ENCODE results near the gene FAM120B. TPM values are rescaled to one million over a fixed set of nuclear protein-coding genes. Genes with fewer than 3 reads are reported as not detected.

Gene FAM120B
- total RNA-seq, 1 experiment from 2014 or later, result 25.2 TPM

GRCh38 chr6:170434117-170434820, 127.7 kb downstream of the FAM120B start:
- intact Hi-C loops (cut with micrococcal nuclease), result no loop called here
- DNase-seq (ENCODE audit: low read depth, low spot score), result no peak
- no peaks in the 10 kb centered on the region for H3K27me3 ChIP-seq (ENCODE audit: insufficient read depth, low read length)
- H4K20me1 ChIP-seq (ENCODE audit: insufficient read depth), result no peaks in the 10 kb centered on the region
- ChIA-PET POLR2A (no interaction called here), RAD21 (ENCODE audit: low non-redundant PET in 1 of 2, low total read pairs in 2 of 2, uncharacterized antibody in 2 of 2, unreplicated experiment in 2 of 2) (no interaction called here), CTCF (no interaction called here)
- H3K4me1 ChIP-seq (ENCODE audit: control insufficient read depth in 1 of 2, insufficient read depth in 2 of 2, low read length in 2 of 2), result peaks cover 0 to 5% of the 10 kb centered on the region in 2 experiments; a peak in 1 of 4 replicates
- TF ChIP-seq FOSL1 (IDR thresholded peaks at IDR 0.05; ENCODE audit: low read depth), result no peak
- no peak for TF ChIP-seq ZFX (IDR thresholded peaks at IDR 0.05)
- no peak for TF ChIP-seq CEBPB (IDR thresholded peaks at IDR 0.05; ENCODE audit: low read depth)
- TF ChIP-seq ZNF274 (IDR thresholded peaks at IDR 0.05; ENCODE audit: low read depth, low read length), result no peak
- TF ChIP-seq SIN3A (IDR thresholded peaks at IDR 0.05; ENCODE audit: low read depth), result no peak
- no peak for TF ChIP-seq TCF7L2 (IDR thresholded peaks at IDR 0.05; ENCODE audit: borderline replicate concordance, extremely low read depth, insufficient read depth, insufficient read length)
- TF ChIP-seq ATF3 (IDR thresholded peaks at IDR 0.05), result no peak
- TF ChIP-seq CBX3 (IDR thresholded peaks at IDR 0.05; ENCODE audit: low read depth), result no peak
- TF ChIP-seq SP1 (IDR thresholded peaks at IDR 0.05; ENCODE audit: low read depth), result no peak
- no peak for TF ChIP-seq EZH2phosphoT487 (IDR thresholded peaks at IDR 0.05; ENCODE audit: borderline replicate concordance)
- no peak for TF ChIP-seq SRF (IDR thresholded peaks at IDR 0.05; ENCODE audit: low read depth)
- TF ChIP-seq POLR2A (IDR thresholded peaks at IDR 0.05; ENCODE audit: borderline replicate concordance, extremely low read depth, insufficient read depth, insufficient read length), result no peak
- no peak for TF ChIP-seq MAX (IDR thresholded peaks at IDR 0.05)
- TF ChIP-seq EGR1 (IDR thresholded peaks at IDR 0.05; ENCODE audit: low read depth), result no peak
- no peak for TF ChIP-seq YY1 (IDR thresholded peaks at IDR 0.05; ENCODE audit: extremely low read depth, insufficient replicate concordance, low read depth, low read length)
- no peak for TF ChIP-seq ZBTB33 (IDR thresholded peaks at IDR 0.05; ENCODE audit: extremely low read depth, insufficient replicate concordance, low read length)
- no peak for TF ChIP-seq POLR2AphosphoS5 (IDR thresholded peaks at IDR 0.05; ENCODE audit: low read depth, low read length)
- BruUV-seq (replicated peaks), result no TSS peak
- H3K4me3 ChIP-seq (replicated peaks in 1 of 2; ENCODE audit: low read depth in 1 of 2, low read length in 2 of 2), result no peak overlapping the region
- no peak overlapping the region for H3K27ac ChIP-seq (ENCODE audit: low read depth, low read length)
- no peaks in the 10 kb centered on the region for H3K79me2 ChIP-seq (ENCODE audit: insufficient read depth, low read length)
- no peak for ATAC-seq
- H3K4me2 ChIP-seq (ENCODE audit: low read length), result no peak overlapping the region
- no peak overlapping the region for H2AFZ ChIP-seq (ENCODE audit: low read depth, low read length, poor library complexity, severe bottlenecking)
- no peaks in the 10 kb centered on the region for H3K9me2 ChIP-seq (ENCODE audit: insufficient read depth)
- H3K36me3 ChIP-seq (ENCODE audit: control insufficient read depth in 1 of 2, insufficient read depth in 2 of 2, low read length in 2 of 2), result no peaks in the 10 kb centered on the region
- H3K9me3 ChIP-seq (ENCODE audit: control insufficient read depth in 1 of 2, insufficient read depth in 1 of 2, low read depth in 1 of 2, low read length in 2 of 2), result no peaks in the 10 kb centered on the region
- H3K9ac ChIP-seq (ENCODE audit: low read length), result no peak overlapping the region

Measured in HCT116 (cell line).